Measurements from ENCODE around the gene HEPACAM2.

- TF ChIP-seq SIN3A (IDR thresholded peaks at IDR 0.05; ENCODE audit: borderline replicate concordance, insufficient read depth, low read length) (no peak), TAF1 (IDR thresholded peaks at IDR 0.05; ENCODE audit: borderline replicate concordance, insufficient read depth, low read length) (no peak)
Measured at GRCh38 chr7:93205046-93205445, 21.2 kb downstream of the HEPACAM2 start.

All from PFSK-1 (cell line).